HG03196 (cell line): ENCODE results near the gene EMC10.
"Not testable (repeated sequence)": the region's sequence is repeated elsewhere in the genome, so short reads cannot be mapped to it uniquely, and the experiment has no call there.

Source experiments
- ATAC-seq: cut with Tn5 transposase; IDR thresholded peaks from one replicate; pipeline ENCODE4 v1.9.1; 2021; ENCODE audit not compliant: unreplicated experiment

Gene EMC10

DNA sequence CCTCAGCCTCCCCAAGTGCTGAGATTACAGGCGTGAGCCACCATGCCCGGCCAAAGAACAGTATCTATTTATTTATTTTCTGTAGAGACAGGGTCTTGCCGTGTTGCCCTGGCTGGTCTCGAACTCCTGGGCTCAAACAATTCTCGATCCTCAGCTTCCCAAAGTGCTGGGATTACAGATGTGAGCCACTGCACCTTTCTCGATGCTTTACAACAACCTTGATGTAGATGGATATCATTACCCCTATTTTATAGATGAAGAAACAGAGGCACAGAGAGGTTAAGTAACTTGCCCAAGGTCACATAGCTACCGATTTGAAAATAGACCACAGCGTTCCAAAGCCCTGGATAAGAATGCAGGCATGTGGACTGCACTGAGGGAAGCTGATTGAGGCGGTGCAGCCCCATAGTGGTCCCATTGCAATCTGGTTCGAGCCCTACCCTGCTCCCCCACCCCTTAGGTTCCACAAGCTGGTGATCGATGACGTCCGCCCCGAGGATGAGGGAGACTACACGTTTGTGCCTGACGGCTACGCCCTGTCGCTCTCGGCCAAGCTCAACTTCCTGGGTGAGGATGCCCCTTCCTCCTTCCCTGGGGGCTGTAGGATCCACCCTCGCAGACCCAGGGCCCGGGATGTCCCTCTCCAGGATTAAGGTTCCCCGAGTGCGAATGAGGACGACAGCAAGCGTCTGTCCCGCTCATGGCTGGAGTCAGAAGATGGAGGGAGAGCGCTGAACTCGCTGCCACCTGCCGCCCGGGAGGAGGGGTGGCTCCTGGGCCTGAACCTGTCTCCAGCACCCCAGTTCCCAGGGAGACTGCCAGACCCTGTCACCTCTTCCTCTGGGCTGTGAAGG is 25.7 kb upstream of the EMC10 start:
- ATAC-seq, result no peak

DNA sequence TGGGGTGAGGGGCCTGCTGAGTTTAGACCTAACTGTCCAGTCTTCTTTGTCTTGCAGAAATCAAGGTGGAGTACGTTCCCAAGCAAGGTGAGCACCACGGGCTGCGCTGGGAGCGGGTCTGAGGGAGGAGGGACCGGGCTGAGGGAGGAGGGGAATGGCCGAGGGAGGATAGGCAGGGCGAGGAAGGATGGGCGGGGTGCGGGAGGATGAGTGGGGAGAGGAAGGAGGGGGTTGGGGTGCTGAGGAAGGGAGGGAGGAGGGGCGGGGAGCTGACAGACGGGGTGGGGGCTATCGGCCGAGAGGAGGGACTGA is 25.1 kb upstream of the EMC10 start:
- ATAC-seq, result no peak

DNA sequence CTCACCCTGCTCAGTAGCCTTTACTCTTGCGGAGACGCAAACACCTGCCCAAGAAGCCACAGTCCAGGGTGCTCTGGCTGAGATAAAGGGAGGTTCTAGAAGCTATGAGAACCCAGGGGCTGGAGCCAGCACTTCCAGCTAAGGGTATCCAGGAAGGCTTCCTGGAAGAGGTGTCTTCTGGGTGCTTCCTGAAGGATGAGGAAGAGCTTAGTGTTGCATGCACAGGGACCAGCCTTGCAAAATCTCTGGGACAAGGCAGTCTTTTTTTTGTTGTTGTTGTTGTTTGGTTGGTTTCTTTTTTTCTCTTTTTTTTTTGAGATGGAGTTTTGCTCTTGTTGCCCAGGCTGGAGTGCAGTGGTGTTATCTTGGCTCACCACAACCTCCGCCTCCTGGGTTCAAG is 23.1 kb upstream of the EMC10 start:
- no peak for ATAC-seq

DNA sequence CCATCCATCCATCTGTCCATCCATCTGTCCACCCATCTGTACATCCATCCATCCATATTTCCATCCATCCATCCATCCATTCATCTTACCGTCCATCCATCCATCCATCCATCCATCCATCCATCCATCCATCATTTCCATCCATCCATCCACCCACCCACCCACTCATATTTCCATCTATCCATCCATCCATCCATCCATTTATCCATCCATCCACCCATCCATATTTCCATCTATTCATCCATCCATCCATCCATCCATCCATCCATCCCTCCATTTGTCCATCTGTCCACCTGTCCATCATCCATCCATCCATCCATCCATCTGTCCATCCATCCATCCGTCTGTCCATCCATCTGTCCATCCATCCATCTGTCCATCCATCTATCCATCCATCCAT is 20.3 kb upstream of the EMC10 start:
- no peak for ATAC-seq

DNA sequence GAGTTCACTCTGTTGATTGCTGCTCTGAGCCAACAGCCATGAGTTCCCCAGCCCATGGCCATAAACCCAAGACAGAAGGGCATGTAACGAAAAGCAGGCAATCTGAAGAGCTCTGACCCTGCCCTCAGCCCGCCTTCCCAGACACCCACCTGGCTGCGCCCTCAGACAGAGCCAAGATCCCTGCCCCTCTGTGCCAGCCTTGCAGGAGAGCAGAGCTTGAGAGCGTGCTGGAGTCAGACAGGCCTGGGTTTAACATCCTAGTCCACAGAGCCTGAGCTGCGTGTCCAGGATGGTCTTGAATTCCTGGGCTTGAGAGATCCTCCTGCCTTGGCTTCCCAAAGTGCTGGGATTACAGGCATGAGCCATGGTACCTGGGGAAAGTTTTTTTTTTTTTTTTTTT is 19.0 kb upstream of the EMC10 start:
- ATAC-seq, result no peak

DNA sequence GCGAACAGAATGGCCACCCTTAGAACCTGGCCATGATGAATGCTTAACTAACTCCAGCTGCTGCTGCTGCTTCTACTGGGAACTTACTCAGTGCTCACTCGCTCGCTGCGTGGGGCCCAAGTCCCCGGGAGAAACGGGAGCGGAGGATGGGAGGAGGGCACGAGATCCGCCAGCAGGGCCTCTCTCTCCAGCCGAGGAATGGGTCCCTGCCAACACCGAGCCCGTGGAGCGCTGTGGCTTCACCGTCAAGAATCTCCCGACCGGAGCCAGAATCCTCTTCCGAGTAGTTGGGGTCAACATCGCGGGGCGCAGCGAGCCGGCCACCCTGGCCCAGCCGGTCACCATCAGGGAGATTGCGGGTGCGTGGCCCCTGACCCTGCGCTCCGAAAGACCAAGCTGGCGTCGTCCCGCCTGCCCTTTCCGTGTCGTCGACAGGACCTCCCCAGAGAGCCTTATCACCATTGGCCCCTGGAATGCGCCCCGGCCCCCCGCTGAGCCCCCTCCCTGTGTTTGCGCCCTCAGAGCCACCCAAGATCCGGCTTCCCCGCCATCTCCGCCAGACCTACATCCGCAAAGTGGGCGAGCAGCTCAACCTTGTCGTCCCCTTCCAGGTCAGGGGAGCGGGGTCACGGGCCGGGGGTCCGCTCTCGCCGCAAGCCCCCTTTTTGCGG is 17.8 kb upstream of the EMC10 start:
- ATAC-seq, result no peak

DNA sequence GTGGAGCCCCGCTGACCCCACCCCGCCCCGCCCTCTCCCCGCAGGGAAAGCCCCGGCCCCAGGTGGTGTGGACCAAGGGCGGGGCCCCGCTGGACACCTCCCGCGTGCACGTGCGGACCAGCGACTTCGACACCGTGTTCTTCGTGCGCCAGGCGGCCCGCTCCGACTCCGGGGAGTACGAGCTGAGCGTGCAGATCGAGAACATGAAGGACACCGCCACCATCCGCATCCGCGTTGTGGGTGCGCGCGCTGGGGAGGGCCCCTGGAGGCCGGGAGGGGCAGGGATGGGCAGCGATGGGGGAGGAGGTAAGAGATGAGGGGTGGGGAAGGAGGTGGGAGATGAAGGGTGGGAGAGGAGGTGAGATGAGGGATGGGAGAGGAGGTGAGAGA is 17.2 kb upstream of the EMC10 start:
- ATAC-seq, result no peak

DNA sequence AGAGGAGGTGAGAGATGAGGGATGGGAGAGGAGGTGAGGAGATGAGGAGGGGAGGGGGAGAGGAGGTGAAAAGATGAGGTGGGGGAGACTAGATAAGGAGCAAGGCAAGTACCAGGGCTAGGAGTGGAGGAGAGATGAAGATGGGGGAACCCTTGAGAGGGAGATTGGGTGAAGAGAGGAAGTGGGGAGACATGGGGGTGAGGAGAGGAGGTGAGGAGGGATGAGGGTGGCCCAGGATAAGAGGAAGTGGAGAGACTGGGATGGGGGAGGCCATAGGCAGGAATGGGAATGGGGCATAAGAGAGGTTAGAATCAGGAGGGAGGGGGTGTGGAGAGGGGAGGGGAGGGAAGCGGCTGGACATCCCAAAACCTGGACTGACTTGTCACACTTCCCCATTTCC is 16.7 kb upstream of the EMC10 start:
- no peak for ATAC-seq

DNA sequence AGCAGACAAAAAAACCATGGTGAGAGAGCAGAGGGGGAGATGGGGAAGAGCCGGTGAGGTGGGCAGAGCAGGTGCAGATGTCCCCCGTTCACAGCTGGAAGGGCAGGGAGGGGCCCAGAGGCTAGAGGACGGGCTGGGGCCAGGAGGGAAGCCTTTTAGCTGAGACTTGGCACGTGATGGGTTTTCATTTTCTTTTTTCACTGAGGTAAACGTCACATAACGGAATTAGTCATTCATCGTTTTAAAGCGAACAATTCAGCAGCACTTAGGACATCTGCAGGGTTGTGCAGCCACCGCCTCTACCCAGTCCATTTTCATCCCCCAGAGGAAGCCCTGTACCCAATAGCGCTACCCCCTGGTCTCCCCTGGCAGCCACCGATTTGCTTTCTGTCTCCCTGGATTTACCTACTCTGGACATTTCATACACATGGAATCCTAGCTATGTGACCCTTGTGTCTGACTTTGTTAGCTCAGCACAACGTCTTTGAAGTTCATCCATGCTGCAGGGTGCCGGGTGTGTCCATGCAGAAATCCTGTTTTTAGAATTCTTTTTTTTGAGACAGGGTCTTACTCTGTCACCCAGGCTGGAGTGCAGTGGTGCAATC is 16.0 kb upstream of the EMC10 start:
- ATAC-seq, result peak; percentile 55

DNA sequence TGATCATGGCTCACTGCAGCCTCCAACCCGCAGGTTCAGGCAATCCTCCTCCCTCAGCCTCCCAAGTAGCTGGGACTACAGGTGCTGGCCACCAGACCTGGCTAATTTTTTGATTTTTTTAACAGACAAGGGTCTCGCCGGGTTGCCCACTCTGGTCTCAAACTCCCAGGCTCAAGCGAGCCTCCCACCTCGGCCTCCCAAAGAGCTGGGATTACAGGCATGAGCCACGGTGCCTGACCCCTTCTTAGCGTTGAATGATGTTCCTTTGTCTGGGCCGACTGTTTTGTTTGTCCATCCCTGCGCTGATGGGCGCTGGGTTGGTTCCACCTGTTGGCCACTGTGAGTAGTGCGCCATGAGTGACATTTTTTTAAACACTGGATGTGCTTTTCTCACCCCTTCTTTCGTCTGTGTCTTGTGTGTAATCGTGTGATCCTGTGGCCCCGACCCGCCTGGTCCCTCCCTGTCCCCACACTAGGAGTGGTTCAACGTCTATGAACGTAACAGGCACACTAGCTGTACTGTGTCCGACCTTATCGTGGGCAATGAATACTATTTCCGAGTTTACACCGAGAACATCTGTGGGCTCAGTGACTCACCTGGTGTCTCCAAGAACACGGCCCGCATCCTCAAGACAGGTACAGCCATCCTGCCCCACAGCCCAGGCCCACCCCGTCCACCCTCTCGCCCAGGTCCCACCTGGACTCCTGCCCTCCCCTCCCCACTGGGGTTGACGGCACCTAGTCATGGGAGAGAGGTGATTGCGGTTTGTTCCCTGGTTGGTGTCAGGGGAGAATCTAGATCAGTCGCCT is 15.0 kb upstream of the EMC10 start:
- ATAC-seq, result peak; percentile 47

DNA sequence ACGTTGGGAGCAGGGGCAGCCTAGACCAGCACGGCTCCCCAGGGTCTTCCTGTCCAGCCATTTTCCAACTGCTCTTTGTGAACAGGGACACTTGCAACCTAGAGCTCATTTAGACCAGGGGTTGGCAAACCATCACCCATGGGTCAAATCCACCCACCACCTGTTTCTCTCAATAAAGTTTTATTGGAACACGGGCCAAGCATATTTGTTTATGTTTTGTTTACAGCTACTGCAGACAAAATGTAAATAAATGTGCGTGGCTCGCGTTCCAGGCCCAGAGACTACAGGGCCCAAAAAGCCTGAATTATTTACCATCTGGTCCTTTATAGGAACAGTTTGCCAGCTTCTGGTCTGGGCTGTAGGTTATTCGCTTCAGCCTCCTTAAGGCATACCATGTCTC is 13.3 kb upstream of the EMC10 start:
- no peak for ATAC-seq

DNA sequence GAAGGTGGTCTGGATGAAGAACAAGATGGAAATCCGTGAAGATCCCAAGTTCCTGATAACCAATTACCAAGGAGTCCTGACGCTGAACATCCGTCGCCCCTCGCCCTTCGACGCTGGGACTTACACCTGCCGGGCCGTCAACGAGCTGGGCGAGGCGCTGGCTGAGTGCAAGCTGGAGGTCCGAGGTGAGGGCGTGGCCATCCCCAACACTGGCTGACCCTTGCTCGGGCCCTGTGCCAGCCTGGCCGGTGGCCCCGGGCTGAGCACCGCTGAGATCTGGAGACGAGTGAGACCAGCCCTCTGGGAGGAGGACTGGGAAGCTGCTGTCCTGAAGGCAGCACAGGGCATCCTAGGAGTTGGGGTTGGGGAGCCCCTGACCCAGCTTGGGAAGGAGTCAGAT is 12.0 kb upstream of the EMC10 start:
- ATAC-seq, result no peak

DNA sequence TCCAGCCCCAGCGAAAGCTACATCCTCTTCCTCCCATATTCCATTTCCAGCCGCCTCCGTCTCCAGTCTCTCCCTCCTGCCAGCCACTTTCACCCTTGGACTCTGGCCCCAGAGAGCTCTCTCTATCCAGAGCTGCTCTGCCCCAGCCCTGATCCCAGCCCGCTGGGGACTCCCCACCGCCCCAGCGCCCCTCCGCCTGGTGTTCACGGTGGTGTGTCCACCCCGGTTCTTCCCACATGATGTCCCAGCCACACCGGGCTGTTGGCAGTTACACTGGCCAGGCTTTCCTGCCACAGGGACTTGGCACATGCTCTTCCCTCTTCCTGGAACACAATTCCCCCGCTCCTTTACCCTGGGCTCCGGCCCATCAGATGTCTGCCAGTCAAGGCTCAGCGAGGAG is 11.3 kb upstream of the EMC10 start:
- ATAC-seq, result no peak

DNA sequence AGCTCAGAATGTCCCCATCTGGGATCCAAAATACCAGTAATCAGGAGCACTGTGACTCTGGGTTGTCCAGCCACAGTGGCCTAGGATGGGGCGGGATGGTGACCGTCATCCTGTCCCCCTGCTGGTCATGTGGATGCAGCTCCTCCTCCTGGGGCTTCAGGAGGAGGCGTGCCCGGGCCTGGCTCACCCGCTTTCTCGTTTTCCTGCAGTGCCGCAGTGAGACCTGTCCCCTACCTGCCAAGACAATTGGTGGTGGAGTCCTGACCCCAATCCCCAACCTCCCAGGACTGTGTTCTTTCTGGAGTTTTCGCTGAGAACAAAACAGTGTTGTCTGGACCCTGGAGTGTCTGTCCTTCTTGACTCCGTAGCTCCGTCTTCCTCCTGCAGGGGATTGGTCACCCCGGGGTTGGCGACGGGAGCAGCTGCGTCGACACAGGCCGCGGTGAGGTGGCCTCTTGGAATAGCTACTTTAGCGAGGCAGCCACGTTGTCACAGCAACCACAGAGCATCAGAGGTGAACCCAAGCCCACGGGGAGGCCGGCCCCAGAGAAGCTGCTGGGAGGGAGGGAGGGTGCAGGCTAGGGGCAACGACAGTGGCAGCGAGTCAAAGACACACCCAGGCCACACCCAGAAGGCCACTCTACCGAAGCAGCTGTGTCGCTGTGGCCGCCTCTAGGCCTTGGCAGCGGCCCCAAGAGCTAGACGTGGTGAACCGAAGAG is 10.2 kb upstream of the EMC10 start:
- ATAC-seq, result no peak

DNA sequence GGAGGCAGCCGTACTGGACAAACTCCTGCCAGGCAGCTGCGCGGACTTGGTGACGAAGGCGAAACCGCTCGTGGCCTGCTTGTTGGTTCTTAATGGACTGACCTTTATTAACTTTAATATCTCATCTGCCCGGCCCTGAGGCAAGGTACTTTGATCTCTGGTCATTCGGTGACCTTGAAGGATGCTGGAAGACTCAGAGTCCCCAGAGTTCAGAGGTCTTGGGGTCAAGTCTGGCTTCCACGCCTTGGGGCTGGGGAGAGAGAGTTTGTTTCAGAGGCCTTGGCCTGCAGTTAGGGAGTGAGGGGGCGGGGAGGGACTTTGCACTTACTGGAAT is 9.6 kb upstream of the EMC10 start:
- ATAC-seq, result no peak

DNA sequence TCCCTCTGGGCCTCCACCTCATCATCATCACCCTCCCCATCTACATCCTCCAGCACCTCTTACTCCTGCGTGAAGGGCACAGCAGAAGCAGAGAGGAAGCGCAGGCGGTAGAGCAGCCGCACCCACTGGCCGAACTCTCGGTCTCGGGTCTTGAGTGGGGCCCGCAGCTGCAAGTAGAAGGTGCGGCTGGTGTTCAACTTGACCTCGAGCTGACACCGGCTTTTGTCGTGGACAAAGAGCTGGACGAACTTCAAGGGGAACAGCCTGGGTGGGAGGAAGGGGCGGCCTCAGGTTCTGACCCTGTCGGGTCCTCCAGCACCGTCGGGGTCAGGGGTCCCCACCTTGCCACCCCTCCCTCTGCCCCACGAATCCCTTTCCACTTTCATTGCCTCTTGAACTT is 8.7 kb upstream of the EMC10 start:
- ATAC-seq, result no peak

DNA sequence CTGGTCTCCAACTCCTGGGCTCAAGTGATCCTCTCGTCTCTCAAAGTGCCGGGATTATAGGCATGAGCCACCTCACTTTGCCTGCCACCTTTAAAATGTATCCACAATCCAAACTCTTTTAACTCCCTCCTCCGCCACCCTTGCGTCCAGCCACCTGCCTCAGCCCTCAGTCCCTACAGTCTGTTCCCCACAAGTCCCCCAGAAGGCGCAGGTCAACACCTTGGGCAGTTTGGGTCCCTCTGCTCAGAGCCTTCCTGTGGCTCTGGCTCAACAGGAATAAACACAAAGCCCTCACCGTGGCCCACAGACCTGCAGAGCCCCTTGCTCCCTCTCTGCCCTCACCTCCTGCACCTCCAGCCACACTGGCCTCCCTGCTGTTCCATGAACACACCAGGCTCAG is 7.5 kb upstream of the EMC10 start:
- no peak for ATAC-seq

DNA sequence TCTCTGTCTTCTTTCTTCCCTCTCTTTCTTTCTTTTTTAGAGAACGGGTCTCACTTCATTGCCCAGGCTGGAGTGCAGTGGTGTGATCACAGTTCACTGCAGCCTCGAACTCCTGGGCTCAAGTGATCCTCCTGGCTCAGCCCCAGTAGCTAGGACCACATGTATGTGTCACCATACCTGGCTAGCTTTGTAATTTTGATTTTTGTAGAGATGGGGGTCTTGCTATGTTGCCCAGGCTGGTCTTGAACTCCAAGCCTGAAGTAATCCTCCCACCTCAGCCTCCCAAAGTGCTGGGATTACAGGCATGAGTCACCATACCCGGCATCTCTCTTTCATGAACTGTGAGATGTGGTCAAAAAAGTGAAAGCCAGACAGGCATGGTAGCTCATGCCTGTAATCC is 3.0 kb upstream of the EMC10 start:
- not testable (repeated sequence) for ATAC-seq

DNA sequence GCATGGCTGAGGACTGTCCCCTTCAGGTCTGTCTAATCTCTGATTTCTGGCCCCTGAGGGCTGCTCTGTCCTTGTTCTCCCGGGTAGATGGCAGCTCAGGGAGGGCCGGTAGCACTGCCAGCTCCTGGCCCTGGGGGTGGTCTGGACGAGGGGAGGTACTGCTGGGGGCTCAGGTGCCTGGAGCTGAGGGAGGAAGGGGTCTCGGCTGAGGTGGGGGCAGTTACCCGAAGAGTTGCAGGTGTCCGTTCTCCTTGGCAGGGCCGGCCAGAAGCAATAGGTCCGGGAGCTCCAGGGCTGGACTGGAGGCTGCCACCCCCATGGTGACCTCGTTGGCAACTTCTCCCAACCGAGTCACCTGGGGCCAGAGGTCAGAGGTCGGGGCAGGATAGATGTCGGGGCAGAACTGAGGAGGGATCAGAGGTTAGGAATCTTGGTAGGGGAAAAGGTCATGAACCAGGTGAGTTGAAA is 1.2 kb upstream of the EMC10 start:
- no peak for ATAC-seq

DNA sequence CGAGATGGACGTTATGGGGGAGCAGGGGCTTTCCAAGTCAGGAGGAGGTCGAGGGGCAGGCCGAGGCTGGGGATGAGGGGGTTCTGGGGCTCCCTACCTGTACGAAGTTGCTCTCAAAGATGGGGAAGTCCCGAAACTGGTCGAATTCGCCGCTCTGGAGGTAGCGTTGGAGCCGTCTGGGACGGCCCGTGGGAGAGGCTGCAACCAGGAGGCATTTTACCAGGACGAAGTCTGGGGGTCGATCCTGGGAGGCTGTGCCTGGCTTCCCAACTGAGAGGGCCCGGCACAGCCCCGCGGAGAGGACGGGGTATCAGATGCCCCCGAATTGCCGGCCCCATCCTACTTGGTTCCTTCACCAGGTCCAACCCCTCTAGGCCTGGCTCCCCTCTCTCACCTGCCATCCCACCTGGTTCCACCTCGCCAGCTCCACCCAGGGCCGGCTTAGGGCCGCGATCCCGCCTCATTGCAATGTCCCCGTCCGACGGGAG is 527 bp upstream of the EMC10 start:
- no peak for ATAC-seq

DNA sequence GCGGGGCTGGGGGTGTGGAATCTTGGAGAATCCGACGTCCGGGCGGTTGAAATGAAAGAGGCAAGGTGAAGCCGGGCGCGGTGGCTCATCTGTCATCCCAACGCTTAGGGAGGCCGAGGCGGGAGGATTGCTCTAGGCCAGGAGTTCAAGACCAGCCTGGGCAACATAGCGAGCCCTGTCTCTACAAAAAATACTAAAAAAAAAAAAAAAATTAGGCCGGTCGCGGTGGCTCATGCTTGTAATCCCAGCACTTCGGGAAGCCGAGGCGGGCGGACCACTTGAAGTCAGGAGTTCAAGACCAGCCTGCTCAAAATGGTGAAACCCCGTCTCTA is 566 bp downstream of the EMC10 start:
- ATAC-seq, result no peak
